H1 (cell line): Measurements from ENCODE around the gene DAB2IP. TPM values are rescaled to one million over a fixed set of nuclear protein-coding genes. Genes with fewer than 3 reads are reported as not detected.
A peak's percentile ranks its signal among the peaks of the same experiment; 100 is the strongest.

Experiments used
- CTCF ChIA-PET: fragments of 300-600 bp; sonication (Branson Sonifier 250); formaldehyde crosslinking; loops from one replicate; lab custom pipeline; 2021; ENCODE audit not compliant: partially characterized antibody; lab: Charles Lee
- POLR2A ChIA-PET: fragments of 300-600 bp; sonication (Branson Sonifier 250); formaldehyde crosslinking; loops from one replicate; lab custom pipeline; 2021; ENCODE audit warnings: inconsistent platforms; ENCODE audit not compliant: partially characterized antibody; lab: Charles Lee
- DNase-seq, 2 experiments: peaks; one replicate each; pipeline versions ENCODE4 v3.0.0 to v3.0.0-alpha.2; 2010 to 2022; ENCODE audit warnings: low spot score in 2 of 2, low read depth in 1 of 2, mixed read lengths in 1 of 2
- FAIRE-seq: peaks from 2 replicates; lab custom pipeline; 2011; peaks lifted over from hg19 to GRCh38; lab: Jason Lieb, UNC
- H2AFZ ChIP-seq: 2 replicates; pipeline ENCODE4 v1.8.1; 2012; ENCODE audit warnings: low read length, inconsistent platforms
- H2AK5ac ChIP-seq: 2 replicates; pipeline ENCODE4 v1.6.1; 2013; ENCODE audit warnings: low read depth, low read length
- H2BK120ac ChIP-seq: replicated peaks from 2 replicates; pipeline ENCODE3; 2013; ENCODE audit warnings: low read depth, low read length, inconsistent platforms
- H2BK12ac ChIP-seq: 2 replicates; pipeline ENCODE4 v1.6.1; 2013; ENCODE audit warnings: low read depth, low read length
- H2BK15ac ChIP-seq: 2 replicates; pipeline ENCODE4 v1.6.1; 2013; ENCODE audit warnings: low read length
- H2BK20ac ChIP-seq: 2 replicates; pipeline ENCODE4 v1.6.1; 2013; ENCODE audit warnings: low read length
- H2BK5ac ChIP-seq: 2 replicates; pipeline ENCODE4 v1.6.1; 2013; ENCODE audit warnings: low read depth, low read length
- H3K14ac ChIP-seq: 2 replicates; pipeline ENCODE4 v1.6.1; 2013; ENCODE audit warnings: inconsistent platforms; ENCODE audit not compliant: insufficient read length
- H3K18ac ChIP-seq: 2 replicates; pipeline ENCODE4 v1.6.1; 2013; ENCODE audit warnings: low read length; ENCODE audit errors: extremely low read depth
- H3K23ac ChIP-seq: 2 replicates; pipeline ENCODE4 v1.6.1; 2013; ENCODE audit warnings: inconsistent platforms; ENCODE audit not compliant: insufficient read length
- H3K23me2 ChIP-seq: 2 replicates; pipeline ENCODE4 v1.6.1; 2013; ENCODE audit warnings: low read depth, low read length
- H3K27ac ChIP-seq: 2 replicates; pipeline ENCODE4 v1.6.1; 2011; ENCODE audit warnings: low read depth, low read length, inconsistent platforms
- H3K27me3 ChIP-seq, 4 experiments: replicated peaks in 1 of 4; 1 replicate in 1 of 4; 2 replicates in 3 of 4; pipeline versions ENCODE4 v1.6.1 to v1.8.1; 2011 to 2013; ENCODE audit warnings: low read length in 3 of 4, mild to moderate bottlenecking in 3 of 4, inconsistent platforms in 2 of 4, mixed read lengths in 2 of 4, moderate library complexity in 1 of 4; ENCODE audit not compliant: control insufficient read depth in 3 of 4, insufficient read depth in 3 of 4; ENCODE audit errors: extremely low read depth in 1 of 4
- H3K36me3 ChIP-seq, 4 experiments: 2 replicates each; pipeline versions ENCODE4 v1.6.1 to v1.8.1; 2011 to 2013; ENCODE audit warnings: mild to moderate bottlenecking in 4 of 4, low read length in 3 of 4, moderate library complexity in 2 of 4, control low read depth in 1 of 4, inconsistent platforms in 1 of 4; ENCODE audit not compliant: insufficient read depth in 4 of 4, control insufficient read depth in 2 of 4
- H3K4ac ChIP-seq: replicated peaks from 2 replicates; pipeline ENCODE3; 2013; ENCODE audit warnings: low read length, low read depth, mixed read lengths, inconsistent platforms; ENCODE audit not compliant: insufficient read length
- H3K4me1 ChIP-seq, 4 experiments: replicated peaks in 1 of 4; 1 replicate in 1 of 4; 2 replicates in 3 of 4; pipeline versions ENCODE4 v1.6.1 to v1.8.1; 2011 to 2013; ENCODE audit warnings: low read length in 3 of 4, inconsistent platforms in 2 of 4, mixed read lengths in 1 of 4; ENCODE audit not compliant: insufficient read depth in 4 of 4, control insufficient read depth in 3 of 4
- H3K4me2 ChIP-seq, 2 experiments: 2 replicates each; pipeline versions ENCODE4 v1.6.1 to v1.8.1; 2011 to 2013; ENCODE audit warnings: low read depth in 2 of 2, low read length in 2 of 2, control low read depth in 1 of 2, inconsistent platforms in 1 of 2, mild to moderate bottlenecking in 1 of 2; ENCODE audit not compliant: insufficient read depth in 1 of 2
- H3K4me3 ChIP-seq, 4 experiments: fragments of 200-600, 300-600 bp in 1 of 4; sonication (generic), shearing (Covaris generic), sonication (Bioruptor Twin) in 1 of 4; 2 replicates each; pipeline versions ENCODE4 v1.5.1 to v1.8.1; 2011 to 2016; ENCODE audit warnings: low read length in 4 of 4, low read depth in 3 of 4, control low read depth in 2 of 4, inconsistent platforms in 2 of 4, mild to moderate bottlenecking in 2 of 4, mixed read lengths in 1 of 4, moderate library complexity in 1 of 4; ENCODE audit not compliant: insufficient read depth in 2 of 4; ENCODE audit errors: extremely low read depth in 1 of 4
- H3K56ac ChIP-seq: replicated peaks from 2 replicates; pipeline ENCODE3; 2013; ENCODE audit warnings: low read depth, mild to moderate bottlenecking, mixed read lengths, low read length, inconsistent platforms; ENCODE audit not compliant: insufficient read length
- H3K79me1 ChIP-seq: 2 replicates; pipeline ENCODE4 v1.6.1; 2013; ENCODE audit warnings: low read depth, low read length, control low read depth
- H3K79me2 ChIP-seq, 2 experiments: 2 replicates each; pipeline versions ENCODE4 v1.6.1 to v1.8.1; 2012 to 2013; ENCODE audit warnings: low read length in 2 of 2, mild to moderate bottlenecking in 2 of 2, inconsistent platforms in 1 of 2; ENCODE audit not compliant: insufficient read depth in 2 of 2, control insufficient read depth in 1 of 2
- H3K9ac ChIP-seq, 4 experiments: replicated peaks in 1 of 4; 1 replicate in 1 of 4; 2 replicates in 3 of 4; pipeline versions ENCODE4 v1.6.1 to v1.8.1; 2011 to 2013; ENCODE audit warnings: low read depth in 3 of 4, low read length in 3 of 4, control low read depth in 2 of 4, mild to moderate bottlenecking in 2 of 4, moderate library complexity in 2 of 4, inconsistent platforms in 1 of 4; ENCODE audit errors: extremely low read depth in 1 of 4
- H3K9me3 ChIP-seq, 2 experiments: 2 replicates each; pipeline versions ENCODE4 v1.6.1 to v1.8.1; 2012 to 2013; ENCODE audit warnings: mild to moderate bottlenecking in 2 of 2, moderate library complexity in 2 of 2, control low read depth in 1 of 2, inconsistent platforms in 1 of 2, low read depth in 1 of 2, low read length in 1 of 2, mixed read lengths in 1 of 2; ENCODE audit not compliant: insufficient read depth in 2 of 2
- H4K20me1 ChIP-seq, 2 experiments: replicated peaks in 1 of 2; 2 replicates each; pipeline versions ENCODE3 to v1.8.1; 2011 to 2013; ENCODE audit warnings: inconsistent platforms in 2 of 2, low read length in 2 of 2, mild to moderate bottlenecking in 1 of 2; ENCODE audit not compliant: insufficient read depth in 2 of 2, control insufficient read depth in 1 of 2
- H4K5ac ChIP-seq: 2 replicates; pipeline ENCODE4 v1.6.1; 2013; ENCODE audit warnings: low read length, low read depth, mixed read lengths, inconsistent platforms; ENCODE audit not compliant: insufficient read length
- H4K8ac ChIP-seq: 2 replicates; pipeline ENCODE4 v1.8.0; 2013; ENCODE audit warnings: mild to moderate bottlenecking, moderate library complexity, low read length, inconsistent platforms; ENCODE audit not compliant: insufficient read depth; ENCODE audit errors: extremely low read depth
- H4K91ac ChIP-seq: replicated peaks from 2 replicates; pipeline ENCODE3; 2013; ENCODE audit warnings: low read length, mixed read lengths, inconsistent platforms; ENCODE audit not compliant: insufficient read length
- EZH2 ChIP-seq: fragments of 200-600 bp; sonication (generic); IDR thresholded peaks from 2 replicates; pipeline ENCODE4 v1.7.1; 2012; ENCODE audit warnings: low read depth, mild to moderate bottlenecking, moderate library complexity, low read length, inconsistent platforms; ENCODE audit not compliant: severe bottlenecking
- KDM4A ChIP-seq: IDR thresholded peaks from one replicate; pipeline ENCODE4 v1.7.1; 2012; ENCODE audit warnings: low read depth, mild to moderate bottlenecking, moderate library complexity, low read length, inconsistent platforms; ENCODE audit not compliant: severe bottlenecking
- SIRT6 ChIP-seq: IDR thresholded peaks from one replicate; pipeline ENCODE4 v1.7.1; 2012; ENCODE audit warnings: low read length, inconsistent platforms
- SRF ChIP-seq: IDR thresholded peaks from 2 replicates; pipeline ENCODE4 v1.6.1; 2011; ENCODE audit warnings: mild to moderate bottlenecking, low read depth, low read length, moderate library complexity
- TAF7 ChIP-seq: optimal IDR thresholded peaks from 2 replicates; pipeline ENCODE3; 2011; ENCODE audit warnings: low read depth, mild to moderate bottlenecking, inconsistent platforms, low read length, moderate library complexity, borderline replicate concordance
- TCF12 ChIP-seq: IDR thresholded peaks from 2 replicates; pipeline ENCODE4 v1.6.1; 2011; ENCODE audit warnings: low read depth, mild to moderate bottlenecking, low read length
- YY1 ChIP-seq: IDR thresholded peaks from 2 replicates; pipeline ENCODE4 v1.6.1; 2011; ENCODE audit warnings: low read depth, mild to moderate bottlenecking, low read length
- WGBS, 2 experiments: shearing (Covaris generic) in 1 of 2; methylation state at CpG; one replicate each; pipeline versions ENCODE4 v1.1.6 to v1.1.7; 2013 to 2015; ENCODE audit warnings: low lambda C conversion rate in 2 of 2, mixed read lengths in 2 of 2, inconsistent platforms in 1 of 2, low coverage in 1 of 2, missing lambda C conversion rate in 1 of 2; ENCODE audit not compliant: insufficient replicate concordance in 2 of 2, insufficient coverage in 1 of 2, insufficient read length in 1 of 2; ENCODE audit errors: extremely low coverage in 1 of 2, missing lambda C conversion rate in 1 of 2; 5-methylcytosine and 5-hydroxymethylcytosine counted together
- polyA plus RNA-seq, 7 experiments: library from polyadenylated mRNA; depleted of rRNA in 3 of 7; stranded (reverse) in 5 of 7; unstranded in 2 of 7; fragments of >200 nt in 5 of 7; fragments of 200-250 nt in 2 of 7; gene quantifications; 1 replicate in 5 of 7; 2 replicates in 1 of 7; 4 replicates in 1 of 7; pipeline versions ENCODE4 v1.2.1 to v1.2.3, GENCODE V29; 2011 to 2013; ENCODE audit warnings: missing spikeins in 2 of 7, mixed read lengths in 2 of 7
- total RNA-seq: library from RNA; stranded (reverse); fragmentation: NEBNext Ultra II Directional; extraction: Animal tissue kit (Norgen Biotek cat#: 25700); gene quantifications from 2 replicates; pipeline ENCODE4 v1.2.1, GENCODE V29; 2021
- TF ChIP-seq, protein P1 (sequence below): IDR thresholded peaks from 2 replicates; pipeline ENCODE4 v1.6.1; 2011; ENCODE audit warnings: low read length, improper control_type of control experiment

Gene DAB2IP
- total and polyA plus RNA-seq, 2 of the 8 experiments (the other 6 are each of a cell fraction or from before 2014, with no cell fraction given): 19.7 to 39.5 TPM

DNA sequence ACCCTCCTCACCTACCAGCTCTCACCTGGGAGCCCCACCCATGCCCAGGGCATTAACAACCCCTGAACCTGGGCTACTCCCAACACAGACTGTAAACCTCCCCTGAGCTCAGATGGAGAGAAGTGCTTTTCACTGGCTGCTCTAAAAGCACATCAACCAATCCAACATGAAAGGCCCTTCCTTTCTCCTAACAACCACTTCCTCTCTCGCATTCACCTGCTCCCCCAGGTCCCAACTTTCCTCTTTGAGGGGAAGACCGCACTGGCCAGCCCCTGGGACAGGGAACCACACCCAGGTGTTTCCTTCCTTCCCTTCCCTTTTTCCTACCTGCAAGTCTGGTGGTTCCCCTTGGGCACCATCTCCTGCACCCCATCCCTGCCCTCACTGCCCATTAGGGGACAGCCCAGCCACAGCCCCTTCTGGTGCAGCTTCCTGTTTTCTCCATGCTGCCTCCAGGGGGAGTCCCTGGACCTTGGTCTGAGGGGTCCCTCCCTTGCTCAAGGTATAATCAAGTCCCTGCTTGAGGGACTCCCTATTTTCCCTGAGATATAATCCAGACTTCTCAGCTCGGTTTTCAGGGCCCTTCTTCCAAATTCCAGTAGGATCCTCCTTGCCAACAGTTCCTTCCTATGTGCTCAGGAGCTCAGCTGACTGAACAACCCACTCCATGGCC lies 30.5 kb upstream of the DAB2IP start:
- Histone ChIP-seq H3K27me3 (no peaks in the 10 kb centered on the region), H3K18ac (no peak overlapping the region; the same call in 1 of the 2 replicates), H2AFZ (no peak overlapping the region), H4K20me1 (peaks cover 0 to 3% of the 10 kb centered on the region in 2 experiments), H2BK120ac (no peak overlapping the region), H3K27ac (no peak overlapping the region), H4K91ac (peak overlapping the region; percentile 30), H3K4me2 (no peak overlapping the region), H3K14ac (no peak overlapping the region), H3K79me2 (no peaks in the 10 kb centered on the region; a peak in 1 of 4 replicates), H4K8ac (no peak overlapping the region), H2AK5ac (no peak overlapping the region; the same call in 1 of the 2 replicates), H3K56ac (no peak overlapping the region), H4K5ac (peak overlapping the region; percentile 15), H3K36me3 (no peaks in the 10 kb centered on the region), H3K23me2 (no peaks in the 10 kb centered on the region), H3K79me1 (0 out of 2 replicates have a peak, but pooled peaks cover under 1% of the 10 kb centered on the region), H2BK15ac (no peak overlapping the region), H2BK5ac (no peak overlapping the region), H3K9ac (no peak overlapping the region), H3K9me3 (no peaks in the 10 kb centered on the region), H2BK12ac (peak overlapping the region; percentile 27; the same call in 1 of the 2 replicates), H2BK20ac (no peak overlapping the region), H3K4ac (peak overlapping the region; percentile 59), H3K4me3 (no peak overlapping the region), H3K4me1 (no peaks in the 10 kb centered on the region), H3K23ac (no peak overlapping the region)
- ChIA-PET POLR2A (interaction anchor here (1.3 to 1.8 kb wide), 2 partner anchors 21 to 308 kb away, joined by 3 to 8 read pairs; no protein-coding TSS in a partner anchor), CTCF (interaction anchor here (0.6 to 6.3 kb wide), 59 partner anchors 9 to 1673 kb away, joined by 3 to 76 read pairs (median 4); no protein-coding TSS in a partner anchor)
- DNase-seq (peak in 1 of 2 experiments; percentile 76), FAIRE-seq (peak; percentile 68)
- 66% methylated on average over 3 of the region's 3 CpGs; no CpG with 5 or more reads in 1 of the 2 experiments for WGBS, 2 experiments
- TF ChIP-seq SIRT6 (no peak), EZH2 (no peak), YY1 (0 out of 2 replicates have a peak, but pooled peaks have one; percentile 14), SRF (no peak), TCF12 (no peak), TAF7 (no peak), KDM4A (no peak)
- TF ChIP-seq, protein P1, sequence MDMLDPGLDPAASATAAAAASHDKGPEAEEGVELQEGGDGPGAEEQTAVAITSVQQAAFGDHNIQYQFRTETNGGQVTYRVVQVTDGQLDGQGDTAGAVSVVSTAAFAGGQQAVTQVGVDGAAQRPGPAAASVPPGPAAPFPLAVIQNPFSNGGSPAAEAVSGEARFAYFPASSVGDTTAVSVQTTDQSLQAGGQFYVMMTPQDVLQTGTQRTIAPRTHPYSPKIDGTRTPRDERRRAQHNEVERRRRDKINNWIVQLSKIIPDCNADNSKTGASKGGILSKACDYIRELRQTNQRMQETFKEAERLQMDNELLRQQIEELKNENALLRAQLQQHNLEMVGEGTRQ: no peak
